ENCODE measurements around the gene ELN. TPM values are rescaled to one million over a fixed set of nuclear protein-coding genes. Genes with fewer than 3 reads are reported as not detected.

Gene ELN
- total and polyA plus RNA-seq, 2 donors (not counting 3 experiments of a cell fraction or from before 2014, with no cell fraction given) = 1.7 to 2.6 TPM

GRCh38 chr7:74087791-74088453, 59.9 kb downstream of the ELN start:
- Histone ChIP-seq H3K27ac (ENCODE audit: insufficient read depth, low read depth, low read length) (no peak overlapping the region), H3K4me2 (ENCODE audit: insufficient read depth, low read length) (no peak overlapping the region), H3K4me1 (ENCODE audit: control insufficient read depth, extremely low read depth, insufficient read depth, low read length) (peaks cover 22% of the 10 kb centered on the region), H3K4me3 (replicated peaks in 1 of 3; ENCODE audit: insufficient read depth in 1 of 3, low read depth in 1 of 3, low read length in 3 of 3) (no peak overlapping the region), H2AFZ (ENCODE audit: low read depth, low read length) (no peak overlapping the region), H3K9ac (replicated peaks; ENCODE audit: extremely low read depth, insufficient read depth, low read length) (no peak overlapping the region), H3K36me3 (ENCODE audit: control insufficient read depth in 2 of 2, extremely low read depth in 1 of 2, insufficient read depth in 2 of 2, low read length in 2 of 2) (peaks cover 3 to 7% of the 10 kb centered on the region in 2 experiments), H4K20me1 (replicated peaks; ENCODE audit: control insufficient read depth, extremely low read depth, insufficient read depth, low read length) (no peaks in the 10 kb centered on the region), H3K27me3 (ENCODE audit: control insufficient read depth in 2 of 2, insufficient read depth in 2 of 2, low read length in 2 of 2) (no peaks in the 10 kb centered on the region), H3K79me2 (ENCODE audit: control insufficient read depth, insufficient read depth, low read length) (peaks cover 8% of the 10 kb centered on the region), H3K9me1 (replicated peaks; ENCODE audit: control insufficient read depth, extremely low read depth, insufficient read depth, low read length) (no peaks in the 10 kb centered on the region), H3K9me3 (replicated peaks; ENCODE audit: control insufficient read depth, insufficient read depth, low read length) (no peaks in the 10 kb centered on the region)
- no TSS peak for BruUV-seq (replicated peaks)
- POLR2A ChIA-PET = no interaction called here
- FAIRE-seq (no peak), DNase-seq (ENCODE audit: low read depth, low spot score) (no peak)
- no peak for TF ChIP-seq EZH2 (IDR thresholded peaks at IDR 0.05; ENCODE audit: borderline replicate concordance, low read depth, low read length, severe bottlenecking)
- no peak for TF ChIP-seq GATA2 (IDR thresholded peaks at IDR 0.05; ENCODE audit: insufficient read depth, insufficient read length, low read depth, low read length)
- TF ChIP-seq MYC (IDR thresholded peaks at IDR 0.05; ENCODE audit: low read depth, low read length) = no peak
- no peak for TF ChIP-seq FOS (IDR thresholded peaks at IDR 0.05; ENCODE audit: borderline replicate concordance, insufficient read depth, low read length)
- TF ChIP-seq CTCF (IDR thresholded peaks at IDR 0.05; ENCODE audit: extremely low read depth in 1 of 2, insufficient read depth in 1 of 2, low read depth in 1 of 2, low read length in 2 of 2) = no peak
- no peak for TF ChIP-seq POLR2A (IDR thresholded peaks at IDR 0.05; ENCODE audit: low read depth, low read length)
- TF ChIP-seq MAX (IDR thresholded peaks at IDR 0.05; ENCODE audit: insufficient read depth, insufficient read length) = no peak
- TF ChIP-seq JUN (IDR thresholded peaks at IDR 0.05; ENCODE audit: borderline replicate concordance, insufficient read depth, insufficient read length, low read depth) = no peak
- TF ChIP-seq POLR2AphosphoS5 (IDR thresholded peaks at IDR 0.05; ENCODE audit: insufficient read depth, low read depth, low read length) = no peak
- intact Hi-C loops (cut with micrococcal nuclease) (no loop called here), dilution Hi-C loops (cut with MboI; ENCODE audit: extremely low pct_ligation_motif_present, low sequenced_read_pairs) (no loop called here)
- CTCF ChIA-PET = no interaction called here

All from endothelial cell of umbilical vein (primary cell).